GM19324 (cell line): ENCODE data around the gene FCAMR.

ENCODE experiments used
- ATAC-seq: cut with Tn5 transposase; IDR thresholded peaks from one replicate; pipeline ENCODE4 v1.9.1; 2021; ENCODE audit warnings: mild to moderate bottlenecking, moderate library complexity; ENCODE audit not compliant: unreplicated experiment, low FRiP score

The FCAMR gene

DNA sequence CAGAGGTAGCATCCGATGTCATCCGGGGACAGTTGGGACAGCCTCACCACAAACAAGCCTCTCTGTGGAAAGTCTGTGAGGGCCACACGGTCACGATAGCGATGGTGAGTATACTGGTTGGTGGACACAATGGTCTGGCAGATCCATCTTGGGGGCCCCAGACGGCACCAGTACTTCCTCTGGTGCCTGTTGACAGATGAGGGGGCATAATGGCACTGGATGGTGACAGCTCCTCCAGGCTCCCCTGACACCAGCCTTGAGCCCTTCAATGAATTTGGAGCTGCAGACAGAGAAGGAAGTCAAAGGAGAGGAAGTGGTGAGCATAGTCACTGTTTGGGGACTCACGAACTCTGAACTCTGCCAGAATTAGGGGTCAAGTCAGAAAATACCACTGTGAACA, 8.0 kb downstream of the FCAMR start:
- ATAC-seq, result no peak

- no peak for ATAC-seq
Observed at GRCh38 chr1:206961668-206962067, 8.6 kb downstream of the FCAMR start.

DNA sequence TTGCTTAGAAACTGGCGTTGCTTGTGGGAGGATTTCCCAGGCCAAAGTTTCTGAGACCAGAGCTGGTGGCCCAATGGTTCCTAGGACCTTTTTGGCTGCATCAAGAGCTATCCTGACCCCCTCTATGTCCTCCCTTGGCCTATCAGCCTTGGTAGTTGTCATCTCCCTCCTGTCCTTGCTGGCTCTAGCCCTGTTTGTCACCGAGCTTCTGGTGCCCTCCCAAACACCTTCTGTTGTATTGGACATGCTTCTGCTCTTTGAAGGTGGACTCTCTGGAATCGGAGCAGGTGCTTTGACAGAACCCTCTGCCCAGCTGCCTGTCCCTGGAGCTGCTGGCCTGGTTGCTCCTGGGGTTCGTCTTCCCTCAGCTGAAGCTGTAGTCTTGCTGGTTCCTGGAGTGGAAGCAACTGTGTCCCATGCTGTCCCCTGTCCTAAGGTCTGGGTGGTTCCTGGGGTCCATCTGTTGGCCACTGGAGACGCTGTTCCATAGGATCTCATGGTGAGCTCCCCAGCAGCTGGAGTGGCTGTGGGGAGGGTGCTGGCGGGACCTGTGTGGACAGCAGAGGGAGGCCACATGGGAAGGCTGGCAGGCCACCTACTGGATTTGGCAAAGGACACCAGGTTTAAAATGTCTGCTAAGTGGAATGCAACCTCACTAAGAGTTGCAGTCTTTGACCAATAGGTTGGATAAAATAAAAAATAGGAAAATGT, 9.4 kb downstream of the FCAMR start:
- ATAC-seq, result no peak

DNA sequence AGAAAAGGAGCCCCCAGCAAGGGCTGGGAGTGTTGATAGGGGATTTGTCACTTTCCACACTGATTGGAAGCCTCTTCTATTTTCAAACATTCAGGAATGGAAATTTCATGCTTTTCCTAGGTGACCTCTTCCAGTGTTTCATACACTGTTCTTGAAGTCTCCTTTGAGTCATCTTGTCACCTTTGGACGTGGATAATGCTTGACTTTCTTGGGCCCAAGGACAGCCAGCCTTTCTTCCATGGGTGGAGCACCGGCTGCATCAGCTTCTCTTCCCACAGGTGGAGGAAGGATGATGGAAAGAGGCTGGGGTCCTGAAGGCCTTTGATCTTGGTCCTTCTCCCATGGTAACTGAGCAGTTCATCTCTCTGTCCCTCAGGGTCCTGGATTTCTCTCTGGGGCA, 12.1 kb downstream of the FCAMR start:
- ATAC-seq, result no peak

- no peak for ATAC-seq
Observed at GRCh38 chr1:206957639-206958038, 12.6 kb downstream of the FCAMR start.

DNA sequence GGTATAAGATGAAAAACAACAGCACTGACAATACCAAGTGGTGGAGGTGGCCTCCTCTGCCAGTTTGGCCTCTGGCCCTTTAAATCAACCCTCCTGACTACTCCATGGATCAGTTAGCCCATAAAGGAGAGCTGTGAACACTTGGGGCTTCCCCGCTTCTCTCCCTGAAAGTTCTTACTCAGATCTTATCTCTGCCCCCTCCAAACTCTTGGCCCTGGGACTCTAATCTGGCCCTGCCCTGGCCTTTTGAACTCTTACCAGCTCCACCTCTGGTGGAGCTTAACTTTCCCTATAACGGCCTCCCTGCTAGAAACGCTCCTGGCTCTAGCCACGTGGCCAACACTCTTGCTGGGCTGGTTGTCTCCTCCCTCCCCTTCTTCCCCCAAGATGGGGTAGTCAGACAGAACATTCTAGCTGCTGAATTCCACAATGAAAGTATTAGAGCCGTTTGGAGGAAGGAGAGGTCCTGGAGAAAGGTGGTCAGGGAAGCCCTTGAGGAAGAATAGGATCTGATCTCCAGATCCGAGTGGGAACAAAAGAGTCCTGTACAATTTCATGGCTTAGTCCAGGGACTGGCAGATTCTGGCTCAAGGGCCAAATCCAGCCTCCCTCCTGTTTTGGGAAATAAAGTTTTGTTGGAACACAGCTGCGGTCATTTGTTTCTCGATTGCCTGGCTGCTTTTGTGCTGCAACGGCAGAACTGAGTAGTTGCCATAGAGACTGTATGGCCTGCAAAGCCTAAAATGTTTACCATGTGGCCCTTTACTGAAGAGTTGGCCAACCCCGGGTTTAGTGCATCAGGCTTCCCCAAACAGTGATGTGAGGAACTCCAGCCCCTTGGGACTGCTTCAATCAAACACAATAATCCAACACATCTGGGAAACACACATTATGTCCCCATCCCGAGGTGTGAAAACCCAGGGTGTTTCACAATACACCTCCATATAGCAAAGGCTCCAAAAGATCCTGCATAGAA, 14.5 kb downstream of the FCAMR start:
- no peak for ATAC-seq

- no peak for ATAC-seq
Observed at GRCh38 chr1:206954459-206955342, 15.6 kb downstream of the FCAMR start.

DNA sequence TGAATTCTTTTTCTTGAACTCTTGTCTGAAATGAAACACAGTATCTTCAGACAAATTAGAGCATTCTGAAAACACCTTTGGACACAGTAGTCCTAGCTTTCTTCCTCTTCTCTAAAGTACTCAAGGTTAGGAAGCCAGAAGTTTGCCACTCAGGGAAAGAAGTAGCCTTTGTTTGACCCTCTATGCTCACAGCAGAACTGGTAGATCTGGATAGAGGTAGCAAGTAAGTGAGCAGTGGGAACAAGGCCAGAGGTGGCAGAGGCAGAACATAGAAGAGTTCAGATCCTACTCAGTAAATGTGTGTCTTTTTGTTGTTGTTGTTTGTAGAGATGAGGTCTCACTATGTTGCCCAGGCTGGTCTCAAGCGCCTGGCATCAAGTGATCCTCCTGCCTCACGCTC, 16.6 kb downstream of the FCAMR start:
- ATAC-seq, result no peak

DNA sequence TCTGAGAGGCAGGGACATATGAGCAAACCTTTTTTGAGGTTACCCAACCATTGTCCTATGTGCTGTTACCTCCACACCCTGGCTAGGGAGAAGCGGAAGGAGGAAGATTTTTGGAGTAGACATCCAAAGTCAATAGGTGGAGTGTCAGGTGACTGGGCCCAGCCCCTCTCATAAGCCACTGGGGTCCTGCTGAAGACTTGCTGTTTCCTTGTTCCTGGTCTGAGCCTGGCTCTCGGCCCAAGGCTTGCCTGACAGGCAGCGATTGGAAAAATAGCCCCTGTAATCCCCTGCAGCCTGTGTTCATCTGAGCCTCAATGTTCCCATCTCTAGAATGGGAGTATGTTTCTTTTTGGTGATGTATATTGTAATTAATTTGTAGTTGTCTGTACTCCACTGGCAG, 17.1 kb downstream of the FCAMR start:
- no peak for ATAC-seq

DNA sequence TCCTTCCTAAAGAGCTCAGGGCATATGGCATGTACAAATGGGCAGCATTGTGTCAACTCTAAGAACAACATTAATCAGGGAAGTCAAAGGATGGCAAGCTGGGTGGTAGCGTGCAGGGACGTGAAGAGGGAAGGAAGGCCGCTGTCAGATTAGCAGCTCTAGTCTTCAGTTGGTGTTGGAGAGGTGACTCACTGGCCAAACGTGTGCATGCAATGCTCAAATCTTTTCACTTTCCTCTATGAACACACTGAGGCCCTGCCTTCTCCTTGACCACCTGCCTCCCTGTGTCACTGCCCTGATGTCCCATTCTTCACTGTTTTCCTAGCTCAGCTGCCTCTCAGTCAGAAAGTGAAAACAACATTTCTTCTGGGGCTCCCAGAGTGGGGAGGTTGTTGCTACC, 18.1 kb downstream of the FCAMR start:
- no peak for ATAC-seq

DNA sequence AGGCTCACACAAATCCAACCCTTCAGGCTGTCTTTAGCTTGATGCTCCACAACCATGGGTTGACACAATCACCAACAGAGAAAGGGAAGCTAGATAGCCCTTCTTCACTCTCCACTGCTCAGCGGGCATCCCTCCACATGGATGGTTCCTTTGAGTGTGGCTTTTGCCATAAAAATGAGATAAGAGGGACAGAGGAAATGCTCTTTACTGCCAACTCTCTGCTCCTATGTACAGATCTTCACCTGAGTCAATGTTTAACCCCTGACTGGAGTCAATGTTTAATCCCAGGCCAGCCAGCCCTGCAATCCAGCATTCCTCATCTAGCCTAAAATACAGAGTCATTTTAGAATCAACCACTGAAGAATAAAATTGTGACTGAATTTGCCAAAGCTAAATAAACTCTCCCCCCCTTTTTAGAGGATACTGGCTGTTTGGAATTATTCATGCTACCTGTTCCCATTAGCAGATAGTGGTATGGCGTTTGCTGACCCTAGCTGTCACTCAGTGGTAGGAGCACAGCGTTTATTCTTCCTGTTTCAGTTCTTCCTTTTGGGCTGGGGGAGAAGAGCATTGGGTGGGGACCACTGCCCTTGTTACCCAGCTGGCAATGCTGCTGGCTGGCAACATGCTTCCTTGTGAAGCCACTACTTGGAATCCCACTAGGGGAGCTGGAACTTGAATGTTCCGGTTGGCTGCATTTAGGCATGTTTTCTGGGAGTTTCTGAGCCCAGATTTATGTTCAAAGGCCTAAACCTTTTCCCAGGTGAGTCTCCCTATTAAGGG, 18.8 kb downstream of the FCAMR start:
- ATAC-seq, result no peak

- ATAC-seq, result no peak
Observed at GRCh38 chr1:206949641-206950040, 20.6 kb downstream of the FCAMR start.

DNA sequence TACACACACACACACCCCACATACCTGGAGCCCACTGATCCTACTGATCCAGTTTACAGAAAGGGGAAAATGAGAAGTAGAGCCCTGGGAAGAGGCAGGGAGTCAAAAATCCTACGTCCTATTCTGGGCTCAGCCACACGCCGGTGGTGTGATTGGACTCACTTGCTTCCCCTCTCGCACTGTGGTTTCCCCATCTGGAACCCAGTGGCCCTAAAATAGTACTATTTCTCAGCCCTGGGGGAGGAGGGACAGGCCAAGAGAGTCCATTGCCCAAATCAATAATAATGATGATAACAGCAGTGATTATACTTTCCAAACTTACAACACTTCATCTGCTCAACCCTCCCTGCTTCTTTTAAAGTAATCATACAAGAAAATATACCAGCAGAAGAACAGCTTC, 21.1 kb downstream of the FCAMR start:
- no peak for ATAC-seq

GRCh38 chr1:206947255-206947654, 23.0 kb downstream of the FCAMR start:
- ATAC-seq, result no peak

DNA sequence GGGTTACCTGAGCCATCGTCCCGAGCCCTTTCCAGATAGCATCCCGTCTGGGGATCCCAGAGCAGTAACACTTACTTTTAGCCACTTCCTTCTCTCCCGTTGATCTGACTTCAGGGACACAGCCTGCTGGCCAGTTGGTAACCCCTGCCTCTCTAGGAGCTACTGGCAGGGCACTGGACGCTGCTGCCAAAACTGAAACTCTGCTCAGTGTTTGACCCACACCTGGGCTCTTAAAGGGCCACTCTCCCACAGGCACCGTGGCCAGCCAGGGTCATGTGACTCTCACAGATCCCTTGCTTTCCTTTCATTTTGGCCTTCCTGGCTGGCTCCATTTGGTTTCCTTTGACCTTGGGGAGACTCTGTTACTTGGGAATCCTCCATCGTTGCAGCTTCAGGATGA, 24.0 kb downstream of the FCAMR start, which contains the start of gene PIGR:
TSS of gene PIGR (minus strand) at position 206 of the 400 bp plus-strand sequence. CDS start 5,935 bp downstream, outside the sequence.
- ATAC-seq, result no peak

DNA sequence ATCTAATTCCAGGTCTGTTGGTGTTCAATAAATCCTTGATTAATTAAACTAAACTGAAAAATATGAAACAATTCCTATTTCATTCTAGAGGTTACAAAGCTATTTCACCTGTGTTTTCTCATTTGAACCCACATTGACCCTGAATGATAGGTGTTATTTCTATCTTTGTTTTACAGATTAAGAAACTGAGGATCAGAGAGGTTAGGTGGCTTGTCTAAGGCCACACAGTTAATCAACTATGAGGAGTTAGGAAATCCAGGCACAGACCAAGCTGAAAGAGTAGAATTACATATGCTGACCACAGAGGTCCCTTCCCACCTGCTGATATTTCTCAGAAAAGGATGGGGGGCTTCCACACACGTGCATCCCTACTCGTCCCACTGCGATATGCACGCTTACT, 24.5 kb downstream of the FCAMR start:
- ATAC-seq, result no peak

GRCh38 chr1:206944703-206945102, 25.6 kb downstream of the FCAMR start:
- no peak for ATAC-seq

- ATAC-seq, result no peak
Observed at GRCh38 chr1:206941766-206942418, 28.4 kb downstream of the FCAMR start.

- ATAC-seq, result no peak
Observed at GRCh38 chr1:206940588-206940936, 29.7 kb downstream of the FCAMR start.
